DMS53 treated with DMSO at 0.1 percent for 48 hours (cell line): Measurements from ENCODE around the gene PLEKHN1.

Experiments
- DNase-seq: peaks from one replicate; lab custom pipeline; 2025; ENCODE audit not compliant: unreplicated experiment; lab: John Stamatoyannopoulos, UW

PLEKHN1 gene

GRCh38 chr1:1023700-1024099 is 57.4 kb downstream of the PLEKHN1 start:
- DNase-seq: no peak

- no peak for DNase-seq
Observed at GRCh38 chr1:1024149-1024770, 58.0 kb downstream of the PLEKHN1 start.

- no peak for DNase-seq
Observed at GRCh38 chr1:1024771-1025699, 58.8 kb downstream of the PLEKHN1 start.
